Putamen (tissue), 1 donor: Measurements from ENCODE around the gene CAV1.

Source experiments
- DNase-seq: peaks from one replicate; pipeline ENCODE4 v3.0.0-alpha.2; 2016; ENCODE audit warnings: low spot score

CAV1 gene

DNA sequence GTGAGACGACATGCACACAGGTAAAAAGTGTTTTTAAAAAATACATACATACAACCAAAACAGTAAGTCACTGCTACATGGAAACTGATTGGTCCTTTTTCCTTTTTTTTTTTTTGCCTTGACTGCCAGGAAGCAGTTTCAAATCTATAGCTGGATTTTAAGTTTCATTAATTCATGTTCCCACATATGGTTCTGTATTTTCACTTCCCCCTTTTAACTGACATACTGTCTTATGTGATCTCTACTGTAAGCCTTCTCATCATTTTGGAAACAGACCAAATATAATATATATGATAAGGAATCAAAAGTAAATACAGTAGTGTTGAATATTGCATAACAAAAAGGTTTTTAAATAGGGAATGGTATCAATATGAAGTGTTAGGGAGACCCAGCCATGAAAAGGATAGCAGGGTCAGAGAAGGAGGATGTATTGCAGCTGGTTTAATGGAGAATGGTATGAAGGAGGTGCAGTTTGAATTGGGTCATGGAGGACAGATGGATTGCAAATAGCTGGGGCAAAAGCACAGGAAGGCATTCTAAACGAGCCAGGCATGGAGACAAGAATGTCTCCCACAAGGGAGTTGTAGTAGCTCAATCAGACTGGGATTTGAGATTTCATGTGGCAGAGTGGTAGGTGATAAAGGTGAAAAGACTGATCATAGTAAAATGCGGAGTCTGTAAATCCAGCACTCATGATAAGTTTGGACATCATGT is 5.4 kb downstream of the CAV1 start:
- no peak for DNase-seq

- no peak for DNase-seq
Measured at GRCh38 chr7:116532102-116532688, 7.4 kb downstream of the CAV1 start.

GRCh38 chr7:116534790-116535189 is 10.0 kb downstream of the CAV1 start:
- no peak for DNase-seq

DNA sequence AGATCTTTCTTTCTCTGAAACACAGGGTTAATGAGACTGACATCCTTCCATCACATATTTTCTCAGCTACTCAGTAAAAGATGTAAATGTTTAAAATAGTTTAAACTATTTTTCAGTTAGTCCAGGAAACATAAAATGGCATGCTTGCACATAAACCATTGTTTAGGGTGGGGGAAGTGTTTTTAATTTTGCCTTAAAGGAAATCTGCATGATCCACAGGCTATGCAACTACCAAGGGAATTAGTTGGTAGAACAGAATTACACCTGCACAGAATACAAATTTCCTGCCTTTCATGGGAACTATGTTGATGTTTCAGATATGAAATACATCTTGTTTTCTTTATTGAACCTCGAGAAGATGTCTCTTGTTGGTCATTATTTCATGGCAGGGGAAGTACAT is 10.6 kb downstream of the CAV1 start:
- DNase-seq = no peak

DNA sequence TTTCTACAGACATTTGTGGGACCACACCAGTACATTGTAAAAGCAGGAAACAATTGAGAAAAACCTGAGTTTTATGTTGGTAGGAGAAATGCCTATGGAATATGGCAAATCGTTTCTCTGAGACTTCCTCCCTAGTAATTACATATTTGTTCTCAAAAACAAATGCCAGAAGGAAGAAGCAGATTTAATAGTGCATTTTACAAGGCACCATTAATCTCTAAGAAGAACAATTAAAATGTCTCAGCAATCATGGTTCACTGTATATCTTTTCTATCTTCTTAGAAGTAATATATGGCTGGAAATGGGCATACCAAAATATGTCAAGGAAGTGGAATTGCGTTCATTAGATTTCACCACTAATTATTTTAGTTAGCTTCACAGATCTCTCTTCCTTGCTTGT is 13.3 kb downstream of the CAV1 start:
- no peak for DNase-seq

GRCh38 chr7:116539879-116540278 is 15.0 kb downstream of the CAV1 start:
- DNase-seq = no peak

GRCh38 chr7:116540743-116541142 is 15.9 kb downstream of the CAV1 start:
- DNase-seq = no peak

- DNase-seq = no peak
Measured at GRCh38 chr7:116541951-116542350, 17.1 kb downstream of the CAV1 start.

GRCh38 chr7:116542618-116543017 is 17.8 kb downstream of the CAV1 start:
- DNase-seq = no peak

- DNase-seq = no peak
Measured at GRCh38 chr7:116543664-116544063, 18.8 kb downstream of the CAV1 start.

GRCh38 chr7:116544487-116544886 is 19.7 kb downstream of the CAV1 start:
- DNase-seq = no peak

DNA sequence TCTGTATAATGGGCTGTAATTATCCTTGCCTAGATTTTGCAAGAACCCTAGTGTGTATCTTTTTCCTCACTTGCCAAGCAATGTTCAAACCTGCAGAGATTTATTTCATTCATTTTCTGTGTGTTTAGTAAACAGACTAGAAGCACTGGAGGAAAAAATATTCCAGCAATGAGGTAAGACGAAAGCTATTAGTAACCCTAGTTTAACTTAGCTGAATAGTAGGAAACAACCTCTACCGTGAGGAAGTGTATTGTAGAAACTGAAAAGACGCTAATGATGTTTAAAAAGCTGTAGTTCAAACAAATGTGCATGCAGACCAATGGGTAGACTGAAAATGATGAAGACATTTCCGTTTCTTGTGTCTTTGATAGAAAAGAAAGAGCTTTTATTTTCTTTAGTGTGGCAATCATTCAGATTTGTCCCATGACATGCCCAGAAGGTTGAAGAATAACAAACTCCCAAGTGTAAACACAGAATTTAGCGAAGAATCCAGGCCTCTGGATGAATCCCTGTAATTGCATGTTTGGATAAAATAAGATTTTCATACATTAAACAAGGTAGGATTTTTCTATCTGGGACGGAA is 20.7 kb downstream of the CAV1 start:
- DNase-seq = no peak

DNA sequence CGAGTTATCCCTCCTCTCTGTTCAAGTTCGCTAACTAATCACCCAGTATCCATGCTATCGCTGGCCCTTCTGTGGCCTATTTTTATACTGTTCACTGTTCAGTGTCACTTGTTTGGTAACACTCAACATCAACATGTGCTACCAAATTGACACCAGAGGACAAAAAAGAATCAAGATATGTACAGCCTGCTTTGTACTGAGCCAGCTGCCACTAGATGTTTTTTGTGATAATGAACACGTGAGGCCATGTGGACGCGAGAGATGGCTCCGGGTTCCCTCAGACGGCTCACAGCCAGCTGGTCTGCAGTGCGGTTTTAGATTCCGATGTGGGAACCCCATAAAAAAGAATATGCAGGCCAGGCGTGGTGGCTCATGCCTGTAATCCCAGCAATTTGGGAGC is 21.2 kb downstream of the CAV1 start:
- no peak for DNase-seq

- no peak for DNase-seq
Measured at GRCh38 chr7:116546916-116547315, 22.1 kb downstream of the CAV1 start.

DNA sequence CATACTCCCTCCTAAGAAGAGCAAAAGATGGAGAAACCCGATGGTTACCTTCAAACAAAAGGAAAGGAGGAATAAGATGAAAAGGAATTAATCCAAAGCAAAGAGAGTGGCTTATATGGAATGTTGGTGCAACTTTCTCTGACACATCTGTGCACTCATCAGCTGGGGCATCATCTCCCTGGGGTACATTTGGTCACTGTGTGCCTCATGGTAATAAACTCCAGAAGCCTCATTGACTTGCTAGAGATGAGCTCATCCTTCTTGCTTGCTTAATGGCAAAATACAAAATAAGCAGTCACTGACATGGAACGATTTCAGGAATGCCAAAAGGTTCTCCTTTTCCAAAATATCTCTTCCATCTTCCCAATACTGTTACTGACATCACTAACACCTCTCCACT is 22.5 kb downstream of the CAV1 start:
- DNase-seq = no peak

DNA sequence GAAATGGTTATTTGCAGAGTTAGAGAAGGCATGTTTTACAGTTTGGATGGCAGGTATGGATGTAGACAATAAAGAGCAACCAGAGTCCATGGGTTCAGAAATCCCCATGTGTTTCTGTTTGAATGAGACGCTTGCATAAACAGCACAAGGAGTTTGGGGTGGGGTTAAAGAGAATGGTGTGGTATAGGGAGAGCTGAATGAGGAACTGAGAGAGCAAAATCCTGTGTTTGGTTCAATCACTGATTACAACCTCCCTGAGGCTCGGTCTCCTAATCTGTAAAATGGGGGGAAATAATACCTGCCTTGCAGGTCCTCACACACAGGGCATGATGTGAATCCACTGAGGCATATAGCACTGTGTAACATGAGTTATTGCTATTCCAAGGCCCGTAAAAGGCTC is 23.7 kb downstream of the CAV1 start:
- no peak for DNase-seq

GRCh38 chr7:116549370-116549769 is 24.5 kb downstream of the CAV1 start:
- no peak for DNase-seq

- no peak for DNase-seq
Measured at GRCh38 chr7:116551692-116552091, 26.9 kb downstream of the CAV1 start.

GRCh38 chr7:116552602-116553001 is 27.8 kb downstream of the CAV1 start:
- DNase-seq = no peak

GRCh38 chr7:116553168-116553964 is 28.5 kb downstream of the CAV1 start:
- no peak for DNase-seq

GRCh38 chr7:116554436-116554835 is 29.6 kb downstream of the CAV1 start:
- no peak for DNase-seq

DNA sequence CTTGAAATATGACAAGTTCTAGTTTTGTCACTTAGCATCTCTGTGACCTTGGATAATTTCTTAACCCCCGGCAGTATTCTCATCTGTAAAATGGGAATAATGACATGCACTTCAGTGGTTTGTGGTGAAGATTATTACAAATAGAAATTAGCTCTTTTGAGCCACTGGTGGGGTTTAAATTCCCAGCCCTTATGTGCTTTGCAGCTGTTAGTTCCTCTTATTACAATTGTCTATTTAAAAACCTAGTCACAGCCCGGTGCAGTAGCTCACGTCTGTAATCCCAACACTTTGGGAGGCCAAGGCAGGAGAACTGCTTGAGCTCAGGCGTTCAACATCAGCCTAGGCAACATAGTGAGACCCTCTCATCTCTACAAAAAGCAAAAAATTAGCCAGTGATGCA is 30.1 kb downstream of the CAV1 start:
- no peak for DNase-seq

GRCh38 chr7:116557066-116557585 is 32.3 kb downstream of the CAV1 start:
- DNase-seq = no peak
